IPS-11a (cell line): ENCODE measurements around the gene EGFL7.

ENCODE experiments used
- H3K4me3 ChIP-seq: one replicate; pipeline ENCODE4 v1.5.1; 2013; ENCODE audit warnings: low read depth, low read length, control low read depth

The EGFL7 gene

GRCh38 chr9:136671646-136672430, 9.1 kb downstream of the EGFL7 start:
- no peak overlapping the region for H3K4me3 ChIP-seq

DNA sequence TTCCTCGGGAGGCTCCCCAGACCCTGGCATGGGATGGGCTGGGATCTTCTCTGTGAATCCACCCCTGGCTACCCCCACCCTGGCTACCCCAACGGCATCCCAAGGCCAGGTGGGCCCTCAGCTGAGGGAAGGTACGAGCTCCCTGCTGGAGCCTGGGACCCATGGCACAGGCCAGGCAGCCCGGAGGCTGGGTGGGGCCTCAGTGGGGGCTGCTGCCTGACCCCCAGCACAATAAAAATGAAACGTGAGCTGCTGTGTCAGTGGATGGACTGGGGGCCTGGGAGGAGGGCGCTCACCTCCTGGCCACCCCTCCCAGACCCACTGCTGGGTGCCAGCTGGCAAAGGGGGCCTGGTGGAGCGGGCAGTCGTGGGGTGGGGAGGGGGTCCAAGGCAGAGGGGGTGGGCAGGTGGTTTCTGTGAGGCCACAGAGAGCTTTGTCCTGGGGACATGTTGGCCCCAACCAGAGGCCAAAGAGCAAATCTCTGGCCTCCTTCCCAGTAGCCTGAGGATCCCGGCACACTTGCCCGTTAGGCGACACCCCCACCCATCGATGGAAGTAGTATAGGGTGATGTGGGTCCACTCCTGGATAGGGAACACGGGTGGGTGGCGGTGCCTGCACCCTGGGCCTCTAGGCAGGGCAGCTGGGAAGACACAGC, 9.8 kb downstream of the EGFL7 start:
- H3K4me3 ChIP-seq, result no peak overlapping the region

DNA sequence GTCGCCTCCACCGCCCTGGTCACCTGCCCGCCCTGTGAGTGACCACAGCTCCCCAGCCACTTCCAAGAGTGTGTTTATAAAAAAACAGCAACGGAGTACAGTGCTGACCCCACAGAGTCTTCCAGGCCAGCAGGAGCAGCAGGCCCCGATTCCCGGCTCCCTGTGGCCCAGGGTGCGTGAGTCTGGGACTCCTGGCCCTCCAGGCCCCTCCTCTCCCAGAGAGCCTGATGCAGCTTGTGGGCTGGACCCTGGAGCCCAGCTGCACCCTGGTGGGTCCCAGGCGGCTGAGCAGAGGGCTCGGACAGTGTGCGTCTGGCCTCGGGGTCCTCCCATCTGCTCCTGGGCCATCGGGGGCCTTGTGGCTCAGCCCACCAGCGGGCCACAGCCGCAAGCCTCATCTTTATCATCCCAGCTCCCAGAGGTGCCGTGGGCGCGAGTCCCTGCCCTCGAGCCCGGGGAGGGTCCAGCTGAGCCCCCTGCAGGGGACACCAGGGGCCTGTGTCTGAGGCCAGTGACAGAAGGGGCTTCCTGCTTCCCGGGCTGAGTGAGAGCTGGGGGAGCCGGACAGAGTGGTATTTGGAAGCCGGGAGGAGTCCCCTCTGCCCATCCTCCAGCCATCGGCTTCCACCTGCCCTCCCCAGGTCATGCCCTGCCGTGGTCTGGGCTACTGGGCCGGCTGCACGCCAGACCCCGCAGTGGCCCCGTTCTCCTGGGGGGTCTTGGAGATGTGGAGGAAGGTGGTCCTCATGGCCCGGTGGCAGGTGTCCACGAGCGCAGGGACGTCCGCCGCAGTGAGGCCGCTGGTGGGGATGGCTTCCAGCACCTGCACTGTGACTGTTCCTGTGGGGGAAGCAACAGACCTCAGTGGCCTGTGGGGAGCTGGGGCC, 10.6 kb downstream of the EGFL7 start:
- H3K4me3 ChIP-seq, result no peak overlapping the region

GRCh38 chr9:136673975-136674785, 11.5 kb downstream of the EGFL7 start:
- H3K4me3 ChIP-seq, result no peak overlapping the region

DNA sequence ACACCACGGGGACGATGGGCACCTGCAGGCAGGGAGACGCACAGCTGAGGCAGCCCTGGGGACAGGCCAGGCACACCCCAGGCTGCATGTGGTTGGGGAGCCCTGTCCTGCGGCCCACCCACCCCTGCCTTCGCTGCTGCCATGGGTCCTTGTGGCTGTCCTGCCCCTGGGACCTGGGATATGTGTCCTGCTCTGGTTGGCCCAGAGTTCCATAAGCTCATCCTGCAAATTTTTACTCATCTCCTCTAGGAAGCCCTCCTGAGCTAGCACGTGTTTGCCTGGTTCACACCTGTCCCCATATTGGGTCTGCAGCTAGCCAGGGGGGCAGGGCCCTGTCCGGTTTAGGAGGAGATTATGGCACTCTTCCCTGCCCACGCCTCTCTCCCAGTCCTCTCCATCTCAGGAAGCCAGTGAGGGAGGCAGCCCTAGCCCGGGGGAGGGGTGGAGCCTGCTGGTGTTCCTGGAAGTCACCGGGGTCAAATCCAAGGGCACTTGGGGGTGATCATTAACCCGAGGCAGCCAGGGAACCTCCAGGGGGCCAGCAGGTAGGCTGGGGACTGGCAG, 12.2 kb downstream of the EGFL7 start:
- H3K4me3 ChIP-seq, result no peak overlapping the region

DNA sequence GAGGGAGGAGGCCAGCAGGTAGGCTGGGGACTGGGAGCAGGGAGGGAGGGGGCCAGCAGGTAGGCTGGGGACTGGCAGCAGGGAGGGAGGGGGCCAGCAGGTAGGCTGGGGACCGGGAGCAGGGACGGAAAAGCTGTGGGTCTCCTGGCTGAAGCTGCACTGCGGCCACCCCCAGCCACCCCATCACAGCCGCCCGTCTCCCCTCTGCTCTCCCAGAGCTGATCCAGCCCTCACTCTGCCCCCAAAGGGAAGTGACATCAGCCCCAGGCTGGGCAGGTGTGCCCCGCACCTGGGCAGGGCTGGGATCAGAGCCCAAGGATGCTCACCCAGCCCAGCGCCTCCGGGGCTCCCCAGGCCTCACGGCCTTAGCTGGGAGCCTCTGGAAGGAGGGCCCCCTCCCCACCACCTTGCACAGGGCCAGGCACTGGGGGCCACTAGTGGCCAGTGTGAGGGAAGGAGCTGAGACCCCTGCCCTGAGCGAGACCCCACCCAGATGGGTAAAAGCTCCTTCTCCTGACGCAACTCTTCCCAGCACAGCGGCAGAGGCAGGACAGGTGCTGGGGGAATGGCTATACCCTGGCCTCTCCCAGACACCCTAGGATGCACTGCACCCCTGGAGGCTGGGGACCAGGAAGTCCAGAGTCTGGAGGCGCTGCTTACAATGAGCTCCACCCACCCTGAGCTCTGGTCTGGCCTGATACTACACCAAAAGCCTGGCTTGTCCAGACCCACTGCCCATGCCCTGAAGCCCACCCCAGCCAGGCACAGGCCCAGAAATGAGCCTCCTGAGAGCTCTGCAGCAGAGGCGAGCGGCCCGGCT, 13.0 kb downstream of the EGFL7 start:
- no peak overlapping the region for H3K4me3 ChIP-seq

- no peak overlapping the region for H3K4me3 ChIP-seq
These were observed 13.6 kb downstream of the EGFL7 start for GRCh38 chr9:136676297-136676794.

DNA sequence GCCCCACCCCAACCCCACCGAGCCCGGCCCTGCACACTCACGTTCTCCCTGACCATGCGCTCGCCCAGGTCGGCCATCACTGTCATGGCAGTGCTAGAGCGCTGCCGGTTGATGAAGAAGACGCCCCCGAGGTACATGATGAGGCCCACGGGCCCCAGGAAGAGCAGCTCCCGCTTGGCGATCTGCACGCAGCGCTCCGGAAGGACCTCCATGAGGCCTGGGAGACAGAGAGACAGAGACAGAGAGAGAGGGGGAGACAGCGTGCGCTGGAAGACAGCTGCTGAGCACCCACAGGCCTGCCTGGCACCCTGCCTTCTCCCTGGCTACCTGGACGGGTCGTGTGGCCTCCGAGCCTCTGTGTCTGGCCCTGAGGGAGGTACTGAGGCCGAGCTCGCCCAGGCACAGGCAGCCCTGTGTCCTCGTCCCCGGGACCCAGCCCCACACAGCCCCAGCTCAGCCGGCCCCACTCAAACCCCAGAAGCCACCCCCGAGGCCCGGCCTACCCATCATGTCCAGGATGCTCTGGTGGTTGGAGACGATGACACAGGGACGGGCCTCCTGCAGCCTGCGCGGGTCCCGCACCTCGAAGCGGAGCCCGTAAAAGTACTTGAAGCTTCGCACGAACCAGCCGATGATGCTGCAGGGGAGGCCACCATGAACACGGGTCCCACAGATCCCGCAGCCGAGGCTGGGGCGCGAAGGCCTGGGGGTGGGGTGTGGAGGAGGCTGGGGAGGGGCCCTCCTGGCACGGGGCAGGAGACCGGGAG, 14.4 kb downstream of the EGFL7 start:
- no peak overlapping the region for H3K4me3 ChIP-seq

DNA sequence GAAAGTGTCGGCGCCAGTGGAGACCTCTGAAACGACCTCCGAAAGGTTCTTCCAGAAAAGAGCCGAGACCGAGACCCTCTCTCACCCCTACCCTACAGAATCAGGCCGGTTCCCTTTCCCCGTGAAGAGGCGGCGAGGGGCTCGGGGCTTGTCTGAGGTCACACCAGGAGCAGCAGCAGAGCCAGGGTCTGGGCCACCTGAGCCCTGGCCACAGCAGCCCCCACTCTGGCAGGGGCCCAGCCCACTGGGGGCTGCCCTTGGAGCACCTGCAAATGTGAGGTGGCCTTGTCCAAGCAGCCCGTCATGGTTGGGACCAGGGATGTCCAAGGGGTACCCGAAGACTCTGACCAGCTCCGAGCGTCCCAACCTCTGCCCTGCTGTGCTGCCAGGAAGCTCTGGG, 15.3 kb downstream of the EGFL7 start:
- H3K4me3 ChIP-seq, result no peak overlapping the region

DNA sequence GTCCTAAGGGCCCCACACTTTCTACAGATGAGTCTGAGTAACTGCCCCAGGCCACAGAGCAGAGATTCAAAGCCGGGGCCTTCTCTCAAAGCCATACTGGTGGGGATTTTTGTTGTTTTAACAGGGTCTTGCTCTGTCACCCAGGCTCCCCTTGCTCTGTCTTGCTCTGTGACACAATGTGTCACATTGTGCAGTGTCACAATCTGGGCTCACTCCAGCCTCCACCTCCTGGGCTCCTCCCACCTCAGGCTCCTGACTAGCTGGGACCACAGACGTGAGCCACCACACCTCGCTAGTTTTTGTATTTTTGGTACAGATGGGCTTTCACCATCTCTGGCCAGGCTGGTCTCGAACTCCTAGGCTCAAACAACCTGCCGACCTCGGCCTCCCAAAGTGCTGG, 15.9 kb downstream of the EGFL7 start:
- no peak overlapping the region for H3K4me3 ChIP-seq

GRCh38 chr9:136679431-136679941, 16.8 kb downstream of the EGFL7 start:
- H3K4me3 ChIP-seq, result no peak overlapping the region

DNA sequence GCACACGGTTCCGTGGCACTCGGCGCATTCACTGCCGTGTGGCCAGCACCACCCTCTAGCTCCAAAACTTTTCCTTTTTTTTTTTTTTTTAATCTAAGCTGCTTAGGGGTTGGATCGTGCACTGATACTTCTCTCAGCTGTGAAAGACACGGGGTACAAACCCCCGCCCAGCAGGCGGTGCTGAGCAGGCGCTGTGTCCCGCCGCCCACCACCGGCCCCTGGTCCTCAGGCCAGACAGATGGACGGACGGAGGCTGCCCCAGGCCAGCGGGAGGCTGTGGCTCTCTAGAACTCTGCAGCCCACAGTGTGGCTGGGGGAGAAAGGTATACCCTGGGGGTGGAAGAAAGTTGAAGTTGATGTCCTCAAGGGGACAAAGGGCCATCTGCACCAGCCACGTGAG, 18.3 kb downstream of the EGFL7 start:
- H3K4me3 ChIP-seq, result no peak overlapping the region

DNA sequence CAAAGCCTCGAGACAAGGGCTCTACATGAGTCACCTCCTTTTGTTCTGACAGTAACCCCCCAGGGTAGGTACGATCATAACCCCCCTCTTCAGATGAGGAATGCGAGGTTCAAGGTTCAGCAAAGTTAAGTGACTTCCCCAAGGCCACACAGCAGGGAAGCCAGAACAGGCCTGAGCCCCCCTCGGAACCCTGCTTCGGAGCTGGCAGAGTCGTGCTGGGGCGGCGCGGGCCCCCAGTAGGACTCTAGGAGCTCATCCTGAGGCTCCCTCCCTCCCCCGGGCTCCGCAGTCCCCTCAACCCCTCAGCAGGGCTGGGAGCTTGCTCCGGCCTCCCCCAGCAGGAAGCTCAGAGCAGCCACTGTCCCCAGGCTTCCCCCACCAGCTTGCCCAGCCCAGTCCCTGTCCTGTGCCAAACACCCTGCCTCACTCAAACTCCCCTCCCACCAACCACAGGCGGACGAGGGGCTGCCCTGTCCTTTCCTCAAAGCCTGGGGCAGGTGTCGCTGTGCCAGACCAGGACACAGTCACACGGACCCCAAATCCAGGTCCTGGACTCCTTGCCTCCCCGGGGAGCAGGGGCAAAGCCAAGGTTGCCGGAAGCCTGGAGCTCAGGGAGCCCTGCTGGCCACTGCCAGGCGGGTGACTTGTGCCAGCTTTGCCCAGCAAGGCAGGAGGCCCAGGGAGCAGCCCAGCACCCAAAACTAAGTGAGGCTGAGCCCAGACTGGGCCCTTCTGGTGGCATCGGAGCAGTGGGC, 19.4 kb downstream of the EGFL7 start:
- no peak overlapping the region for H3K4me3 ChIP-seq

DNA sequence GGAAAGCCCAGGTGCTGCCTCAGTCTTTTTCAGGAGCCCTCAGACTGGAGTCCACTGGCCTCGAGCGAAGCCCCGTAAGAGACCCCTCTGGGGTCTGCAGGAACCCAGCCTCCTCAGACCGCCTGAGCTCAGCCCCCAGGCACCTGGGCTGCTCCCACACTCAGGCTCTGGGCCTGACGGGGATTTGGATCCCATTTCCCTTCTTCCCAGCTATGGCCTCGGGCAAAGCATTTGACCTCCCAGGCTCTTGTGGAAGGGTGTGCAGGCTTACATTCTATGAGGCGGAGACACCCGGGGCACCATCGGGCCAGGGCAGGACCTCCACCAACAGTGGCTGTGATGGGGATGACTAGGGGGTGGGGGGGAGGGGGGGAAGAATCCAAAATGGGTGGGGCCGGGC, 20.0 kb downstream of the EGFL7 start:
- H3K4me3 ChIP-seq, result no peak overlapping the region

DNA sequence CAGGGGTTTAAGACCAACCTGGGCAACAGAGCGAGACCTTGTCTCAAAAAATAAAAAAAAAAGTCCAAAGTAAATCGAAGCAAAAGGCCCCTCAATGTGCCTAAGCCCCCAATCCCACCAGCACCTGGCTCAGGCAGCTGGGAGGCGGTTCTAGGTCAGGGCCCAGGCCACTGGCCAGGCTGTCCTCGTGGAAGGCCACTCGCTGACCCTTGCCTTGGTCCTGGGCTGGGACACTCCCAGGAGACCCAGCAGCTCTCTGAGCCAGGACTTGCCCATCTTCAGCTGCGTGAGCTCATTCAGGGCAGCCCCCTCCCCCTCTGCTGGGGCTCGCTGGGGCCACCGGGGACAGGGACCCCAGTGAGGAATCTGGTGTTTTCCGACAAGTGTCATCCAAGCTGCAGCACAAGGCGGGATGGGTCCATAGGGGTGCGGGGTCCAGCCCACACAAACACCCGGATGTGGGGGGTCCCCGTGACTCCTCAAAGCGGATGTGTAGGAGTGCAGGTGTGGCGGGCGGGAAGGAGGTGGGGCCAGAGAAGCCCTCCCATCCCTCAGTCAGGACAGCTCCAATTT, 20.5 kb downstream of the EGFL7 start:
- no peak overlapping the region for H3K4me3 ChIP-seq

DNA sequence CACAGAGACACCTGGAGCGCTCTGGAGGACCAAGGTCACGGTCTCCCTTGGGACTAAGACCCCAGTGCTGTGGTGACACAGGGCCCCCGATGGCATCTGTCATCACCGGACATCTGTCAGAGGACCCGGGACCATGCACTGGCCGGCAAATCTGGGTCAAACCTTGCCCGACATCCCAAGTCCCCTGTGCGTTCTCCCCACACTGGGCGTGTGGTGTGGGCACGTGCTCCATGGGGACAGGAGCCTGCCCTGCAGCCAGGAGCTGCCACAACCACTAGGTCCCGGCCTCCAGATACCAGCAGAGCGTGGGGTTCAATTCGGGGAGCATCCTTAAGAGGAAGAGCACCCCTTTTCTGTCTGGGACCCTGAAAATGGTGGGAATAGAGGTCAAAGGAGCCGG, 21.0 kb downstream of the EGFL7 start:
- H3K4me3 ChIP-seq, result no peak overlapping the region

DNA sequence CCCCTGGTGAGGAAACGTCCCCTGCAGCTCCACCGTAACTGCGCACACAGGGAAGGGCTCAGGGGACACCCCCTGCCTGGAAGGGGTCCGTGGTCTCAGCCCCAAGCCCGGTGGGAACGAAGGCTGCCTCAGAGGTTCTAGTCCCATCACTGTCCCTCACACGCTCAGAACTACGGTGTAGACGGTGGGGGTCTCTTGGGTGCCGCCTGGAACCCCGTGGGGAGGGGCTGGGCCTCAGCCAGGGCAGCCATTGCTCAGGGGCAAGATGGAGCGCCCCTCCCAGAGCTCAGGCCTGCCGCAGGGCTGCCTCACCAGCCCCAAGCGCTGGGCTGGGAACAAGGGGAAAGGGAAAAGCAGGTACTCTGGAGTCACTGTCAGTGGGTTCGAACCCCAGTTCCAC, 21.6 kb downstream of the EGFL7 start:
- no peak overlapping the region for H3K4me3 ChIP-seq
